ENCODE results near the gene KRT1. TPM values are rescaled to one million over a fixed set of nuclear protein-coding genes. Genes with fewer than 3 reads are reported as not detected.

KRT1 gene
- polyA plus RNA-seq, 1 of the 3 experiments (the other 2 are of a cell fraction), result not detected

GRCh38 chr12:52661668-52662067, 18.5 kb downstream of the KRT1 start:
- H3K9me3 ChIP-seq, result no peaks in the 10 kb centered on the region
- no peaks in the 10 kb centered on the region for H4K20me1 ChIP-seq (ENCODE audit: insufficient read depth)
- no peak overlapping the region for H3K27ac ChIP-seq (ENCODE audit: low read depth in 2 of 2, low read length in 1 of 2)
- TF ChIP-seq SIN3A (IDR thresholded peaks at IDR 0.05; ENCODE audit: borderline replicate concordance, low read depth, low read length), result no peak
- no peak for TF ChIP-seq RFX5 (IDR thresholded peaks at IDR 0.05; ENCODE audit: low read length)
- no peak for TF ChIP-seq ZBTB33 (IDR thresholded peaks at IDR 0.05; ENCODE audit: borderline replicate concordance, low read depth)
- no peak for TF ChIP-seq TAF1 (IDR thresholded peaks at IDR 0.05; ENCODE audit: borderline replicate concordance, low read depth, low read length)
- TF ChIP-seq CHD2 (IDR thresholded peaks at IDR 0.05; ENCODE audit: low read length, partially characterized antibody), result no peak
- TF ChIP-seq, protein P1, sequence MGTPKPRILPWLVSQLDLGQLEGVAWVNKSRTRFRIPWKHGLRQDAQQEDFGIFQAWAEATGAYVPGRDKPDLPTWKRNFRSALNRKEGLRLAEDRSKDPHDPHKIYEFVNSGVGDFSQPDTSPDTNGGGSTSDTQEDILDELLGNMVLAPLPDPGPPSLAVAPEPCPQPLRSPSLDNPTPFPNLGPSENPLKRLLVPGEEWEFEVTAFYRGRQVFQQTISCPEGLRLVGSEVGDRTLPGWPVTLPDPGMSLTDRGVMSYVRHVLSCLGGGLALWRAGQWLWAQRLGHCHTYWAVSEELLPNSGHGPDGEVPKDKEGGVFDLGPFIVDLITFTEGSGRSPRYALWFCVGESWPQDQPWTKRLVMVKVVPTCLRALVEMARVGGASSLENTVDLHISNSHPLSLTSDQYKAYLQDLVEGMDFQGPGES (IDR thresholded peaks at IDR 0.05; ENCODE audit: low read depth, low read length), result no peak
- TF ChIP-seq RCOR1 (IDR thresholded peaks at IDR 0.05; ENCODE audit: low read length), result no peak
- no peak for TF ChIP-seq GATA2 (CRISPR knock-in tag; IDR thresholded peaks at IDR 0.05)
- TF ChIP-seq NFIC (IDR thresholded peaks at IDR 0.05; ENCODE audit: borderline replicate concordance), result no peak
- no peak for TF ChIP-seq NRF1 (IDR thresholded peaks at IDR 0.05; ENCODE audit: low read depth, low read length)
- TF ChIP-seq SMC3 (IDR thresholded peaks at IDR 0.05; ENCODE audit: low read depth, low read length), result no peak
- no peak for TF ChIP-seq YY1 (IDR thresholded peaks at IDR 0.05; ENCODE audit: low read depth)
- 36% methylated on average over 3 of the region's 3 CpGs for WGBS (ENCODE audit: low lambda C conversion rate)
- no peak overlapping the region for H3K9ac ChIP-seq
- ChIA-PET POLR2A (no interaction called here), CTCF (interaction anchor here (1.2 kb wide), 1 partner anchor 18 kb away, joined by 3 read pairs; no protein-coding TSS in a partner anchor)
- no peaks in the 10 kb centered on the region for H3K4me1 ChIP-seq (ENCODE audit: control insufficient read depth in 1 of 2, insufficient read depth in 2 of 2, low read depth in 1 of 2, low read length in 1 of 2)
- no peak overlapping the region for H3K4me2 ChIP-seq
- H3K4me3 ChIP-seq (ENCODE audit: low read depth in 2 of 2, low read length in 1 of 2), result no peak overlapping the region
- no peaks in the 10 kb centered on the region for H3F3A ChIP-seq (replicated peaks; ENCODE audit: insufficient read depth)
- no peak for DNase-seq
- no peak overlapping the region for H2AFZ ChIP-seq (ENCODE audit: low read depth)
- H3K79me2 ChIP-seq (ENCODE audit: insufficient read depth), result no peaks in the 10 kb centered on the region
- no peaks in the 10 kb centered on the region for H3K36me3 ChIP-seq (replicated peaks in 1 of 2; ENCODE audit: control insufficient read depth in 1 of 2, insufficient read depth in 2 of 2, low read length in 1 of 2)
- peaks cover 39% of the 10 kb centered on the region; the same call in 1 of the 2 replicates for H3K27me3 ChIP-seq (ENCODE audit: insufficient read depth)
- H3K9me2 ChIP-seq, result no peaks in the 10 kb centered on the region

GRCh38 chr12:52660934-52661499, 19.2 kb downstream of the KRT1 start:
- H3K9ac ChIP-seq, result no peak overlapping the region
- no peaks in the 10 kb centered on the region for H3F3A ChIP-seq (replicated peaks; ENCODE audit: insufficient read depth)
- POLR2A ChIA-PET, result no interaction called here
- no peaks in the 10 kb centered on the region for H3K9me3 ChIP-seq
- H3K27ac ChIP-seq (ENCODE audit: low read depth in 2 of 2, low read length in 1 of 2), result no peak overlapping the region
- H3K27me3 ChIP-seq (ENCODE audit: insufficient read depth), result peaks cover 37% of the 10 kb centered on the region; the same call in 1 of the 2 replicates
- no peak for DNase-seq
- CTCF ChIA-PET, result interaction anchor here (1.2 kb wide), 1 partner anchor 18 kb away, joined by 3 read pairs; no protein-coding TSS in a partner anchor
- TF ChIP-seq ZBTB33 (IDR thresholded peaks at IDR 0.05; ENCODE audit: borderline replicate concordance, low read depth), result no peak
- no peak for TF ChIP-seq MEF2A (IDR thresholded peaks at IDR 0.05; ENCODE audit: borderline replicate concordance, low read depth)
- TF ChIP-seq, protein P2, sequence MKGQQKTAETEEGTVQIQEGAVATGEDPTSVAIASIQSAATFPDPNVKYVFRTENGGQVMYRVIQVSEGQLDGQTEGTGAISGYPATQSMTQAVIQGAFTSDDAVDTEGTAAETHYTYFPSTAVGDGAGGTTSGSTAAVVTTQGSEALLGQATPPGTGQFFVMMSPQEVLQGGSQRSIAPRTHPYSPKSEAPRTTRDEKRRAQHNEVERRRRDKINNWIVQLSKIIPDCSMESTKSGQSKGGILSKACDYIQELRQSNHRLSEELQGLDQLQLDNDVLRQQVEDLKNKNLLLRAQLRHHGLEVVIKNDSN (IDR thresholded peaks at IDR 0.05; ENCODE audit: borderline replicate concordance, low read depth), result no peak
- H3K9me2 ChIP-seq, result no peaks in the 10 kb centered on the region
- H4K20me1 ChIP-seq (ENCODE audit: insufficient read depth), result no peaks in the 10 kb centered on the region
- no peaks in the 10 kb centered on the region for H3K4me1 ChIP-seq (ENCODE audit: control insufficient read depth in 1 of 2, insufficient read depth in 2 of 2, low read depth in 1 of 2, low read length in 1 of 2)
- H2AFZ ChIP-seq (ENCODE audit: low read depth), result no peak overlapping the region
- H3K4me2 ChIP-seq, result no peak overlapping the region
- H3K4me3 ChIP-seq (ENCODE audit: low read depth in 2 of 2, low read length in 1 of 2), result no peak overlapping the region
- H3K36me3 ChIP-seq (replicated peaks in 1 of 2; ENCODE audit: control insufficient read depth in 1 of 2, insufficient read depth in 2 of 2, low read length in 1 of 2), result no peaks in the 10 kb centered on the region
- WGBS (ENCODE audit: low lambda C conversion rate), result 28% methylated on average over 3 of the region's 3 CpGs
- H3K79me2 ChIP-seq (ENCODE audit: insufficient read depth), result no peaks in the 10 kb centered on the region
